Measurements from ENCODE around the gene TBC1D22A.

Gene TBC1D22A

GRCh38 chr22:47159592-47159991, 397.1 kb downstream of the TBC1D22A start:
- DNase-seq (ENCODE audit: low read depth), result no peak
- TF ChIP-seq CTCF (IDR thresholded peaks at IDR 0.05; ENCODE audit: insufficient read depth, low read depth, low read length, missing control alignments), result no peak

GRCh38 chr22:47160141-47160541, 397.7 kb downstream of the TBC1D22A start:
- no peak overlapping the region for H3K4me3 ChIP-seq (ENCODE audit: low read length)
- DNase-seq (ENCODE audit: low read depth), result no peak
- TF ChIP-seq CTCF (IDR thresholded peaks at IDR 0.05; ENCODE audit: insufficient read depth, low read depth, low read length, missing control alignments), result no peak

More at GRCh38 chr22:47159592-47159991, 397.1 kb downstream of the TBC1D22A start:
- H3K4me3 ChIP-seq (ENCODE audit: low read length), result no peak overlapping the region

- H3K4me3 ChIP-seq (ENCODE audit: low read length), result no peak overlapping the region
- TF ChIP-seq CTCF (IDR thresholded peaks at IDR 0.05; ENCODE audit: insufficient read depth, low read depth, low read length, missing control alignments), result no peak
- DNase-seq (ENCODE audit: low read depth), result no peak
Observed at GRCh38 chr22:47160781-47161520, 398.5 kb downstream of the TBC1D22A start.

GRCh38 chr22:47161631-47162030, 399.2 kb downstream of the TBC1D22A start:
- no peak for TF ChIP-seq CTCF (IDR thresholded peaks at IDR 0.05; ENCODE audit: insufficient read depth, low read depth, low read length, missing control alignments)
- no peak overlapping the region for H3K4me3 ChIP-seq (ENCODE audit: low read length)
- no peak for DNase-seq (ENCODE audit: low read depth)

GRCh38 chr22:47162865-47163264, 400.4 kb downstream of the TBC1D22A start:
- no peak overlapping the region for H3K4me3 ChIP-seq (ENCODE audit: low read length)
- DNase-seq (ENCODE audit: low read depth), result no peak
- no peak for TF ChIP-seq CTCF (IDR thresholded peaks at IDR 0.05; ENCODE audit: insufficient read depth, low read depth, low read length, missing control alignments)

- no peak overlapping the region for H3K4me3 ChIP-seq (ENCODE audit: low read length)
- no peak for TF ChIP-seq CTCF (IDR thresholded peaks at IDR 0.05; ENCODE audit: insufficient read depth, low read depth, low read length, missing control alignments)
- DNase-seq (ENCODE audit: low read depth), result no peak
Observed at GRCh38 chr22:47163481-47163855, 401.0 kb downstream of the TBC1D22A start.

Measured in epithelial cell of esophagus (primary cell).